Brain microvascular endothelial cell (primary cell): ENCODE results near the gene TEX51.

Experiments used
- DNase-seq: peaks from one replicate; pipeline ENCODE4 v3.0.0-alpha.2; 2020
- H3K27ac ChIP-seq: fragments of 250-450 bp; sonication (Bioruptor Pico); 2 replicates; pipeline ENCODE4 v1.5.1; 2020; ENCODE audit warnings: mild to moderate bottlenecking, moderate library complexity
- H3K27me3 ChIP-seq: fragments of 250-450 bp; sonication (Bioruptor Pico); replicated peaks from 2 replicates; pipeline ENCODE4 v1.5.1; 2020; ENCODE audit warnings: mild to moderate bottlenecking
- H3K36me3 ChIP-seq: fragments of 250-450 bp; sonication (Bioruptor Pico); replicated peaks from 2 replicates; pipeline ENCODE4 v1.5.1; 2020; ENCODE audit warnings: mild to moderate bottlenecking
- H3K4me3 ChIP-seq: 2 replicates; pipeline ENCODE4 v1.5.1; 2011; ENCODE audit warnings: low read depth, mild to moderate bottlenecking, control low read depth, low read length, moderate library complexity
- CTCF ChIP-seq: IDR thresholded peaks from 2 replicates; pipeline ENCODE4 v1.5.1; 2011; ENCODE audit warnings: low read depth, mild to moderate bottlenecking, moderate library complexity, low read length, control low read depth, inconsistent platforms; ENCODE audit errors: missing control alignments
- in situ Hi-C: cut with HindIII; loops from 2 replicates; pipeline ENCODE4 v1.10.0; 2017; ENCODE audit warnings: low sequenced_read_pairs, low pct_ligation_motif_present

TEX51 gene

GRCh38 chr2:126882181-126882580 is 16.5 kb upstream of the TEX51 start:
- no peak overlapping the region for H3K27ac ChIP-seq
- no peak for TF ChIP-seq CTCF
- no peak overlapping the region for H3K4me3 ChIP-seq
- H3K27me3 ChIP-seq: no peaks in the 10 kb centered on the region
- no peaks in the 10 kb centered on the region for H3K36me3 ChIP-seq
- no peak for DNase-seq
- in situ Hi-C loops: no loop called here

GRCh38 chr2:126882736-126883665 is 15.7 kb upstream of the TEX51 start:
- no peak for TF ChIP-seq CTCF
- no peak for DNase-seq
- no peak overlapping the region for H3K27ac ChIP-seq
- no peaks in the 10 kb centered on the region for H3K27me3 ChIP-seq
- no peak overlapping the region for H3K4me3 ChIP-seq
- in situ Hi-C loops: no loop called here
- H3K36me3 ChIP-seq: no peaks in the 10 kb centered on the region

- DNase-seq: no peak
- H3K27ac ChIP-seq: no peak overlapping the region
- no peak overlapping the region for H3K4me3 ChIP-seq
- no peaks in the 10 kb centered on the region for H3K36me3 ChIP-seq
- in situ Hi-C loops: no loop called here
- TF ChIP-seq CTCF: no peak
- no peaks in the 10 kb centered on the region for H3K27me3 ChIP-seq
Observed at GRCh38 chr2:126883666-126884040, 15.0 kb upstream of the TEX51 start.

GRCh38 chr2:126884861-126885750 is 13.6 kb upstream of the TEX51 start:
- Histone ChIP-seq H3K36me3 (no peaks in the 10 kb centered on the region), H3K27ac (no peak overlapping the region), H3K4me3 (no peak overlapping the region), H3K27me3 (no peaks in the 10 kb centered on the region)
- no peak for DNase-seq
- in situ Hi-C loops: no loop called here
- TF ChIP-seq CTCF: no peak

- no peaks in the 10 kb centered on the region for H3K36me3 ChIP-seq
- no peaks in the 10 kb centered on the region for H3K27me3 ChIP-seq
- no peak for TF ChIP-seq CTCF
- H3K27ac ChIP-seq: no peak overlapping the region
- no peak for DNase-seq
- H3K4me3 ChIP-seq: peak overlapping the region; percentile 35
- in situ Hi-C loops: no loop called here
Observed at GRCh38 chr2:126885751-126886210, 12.9 kb upstream of the TEX51 start.
